ENCODE measurements around the gene TRIM66. TPM values are rescaled to one million over a fixed set of nuclear protein-coding genes. Genes with fewer than 3 reads are reported as not detected.

Gene TRIM66
- total RNA-seq, 1 experiment from 2014 or later: 2.1 TPM

GRCh38 chr11:8714622-8715225, 32.3 kb upstream of the TRIM66 start:
- H3K56ac ChIP-seq (ENCODE audit: insufficient read length, low read depth, low read length): no peak overlapping the region
- no peak overlapping the region for H3K23ac ChIP-seq (ENCODE audit: insufficient read length, low read depth, low read length)
- H3K23me2 ChIP-seq (ENCODE audit: insufficient read length, low read depth, low read length, poor library complexity, severe bottlenecking): no peaks in the 10 kb centered on the region
- Mint-ChIP-seq H3K27ac (peak overlapping the region in 1 of 3 experiments; percentile 83; a peak in 4 of 7 replicates), H3K4me3 (no peak overlapping the region), H3K36me3 (ENCODE audit: insufficient read depth in 1 of 3, low read depth in 3 of 3) (peaks cover 0 to 14% (median 10%) of the 10 kb centered on the region in 3 experiments; a peak in 6 of 7 replicates), H3K9me3 (no peaks in the 10 kb centered on the region; a peak in 1 of 5 replicates), H3K4me1 (peaks cover 26% of the 10 kb centered on the region in 2 experiments), H3K27me3 (ENCODE audit: low read depth) (no peaks in the 10 kb centered on the region; the same call in 1 of the 2 replicates)
- no peak overlapping the region for H2BK12ac ChIP-seq (ENCODE audit: insufficient read length, low read depth, low read length)
- H3K14ac ChIP-seq (ENCODE audit: insufficient read depth, low read length): no peak overlapping the region
- no peaks in the 10 kb centered on the region for H4K20me1 ChIP-seq (ENCODE audit: control insufficient read depth, insufficient read depth, insufficient read length)
- H2BK15ac ChIP-seq (ENCODE audit: low read depth, low read length): no peak overlapping the region
- no peaks in the 10 kb centered on the region for H3K4me1 ChIP-seq (ENCODE audit: insufficient read depth, low read length)
- no peaks in the 10 kb centered on the region for H3K79me1 ChIP-seq (ENCODE audit: insufficient read depth, low read depth, low read length, poor library complexity, severe bottlenecking)
- no peak overlapping the region for H2BK120ac ChIP-seq (ENCODE audit: low read depth, low read length, poor library complexity, severe bottlenecking)
- H2BK5ac ChIP-seq (ENCODE audit: insufficient read length, low read length): no peak overlapping the region
- no peak overlapping the region for H3T11ph ChIP-seq (ENCODE audit: low read length)
- no peaks in the 10 kb centered on the region for H3K27me3 ChIP-seq (ENCODE audit: insufficient read depth, low read length)
- no peak overlapping the region for H2AK5ac ChIP-seq (ENCODE audit: insufficient read length, low read length)
- H3K79me2 ChIP-seq (ENCODE audit: insufficient read depth, low read length): no peaks in the 10 kb centered on the region
- DNase-seq: no peak
- no peak overlapping the region for H3K18ac ChIP-seq (ENCODE audit: insufficient read length, low read depth, low read length)
- H3K9me3 ChIP-seq (ENCODE audit: control insufficient read depth, low read depth, low read length): no peaks in the 10 kb centered on the region
- H4K5ac ChIP-seq (ENCODE audit: insufficient read length, low read depth, low read length): no peak overlapping the region
- TF ChIP-seq, protein P1, sequence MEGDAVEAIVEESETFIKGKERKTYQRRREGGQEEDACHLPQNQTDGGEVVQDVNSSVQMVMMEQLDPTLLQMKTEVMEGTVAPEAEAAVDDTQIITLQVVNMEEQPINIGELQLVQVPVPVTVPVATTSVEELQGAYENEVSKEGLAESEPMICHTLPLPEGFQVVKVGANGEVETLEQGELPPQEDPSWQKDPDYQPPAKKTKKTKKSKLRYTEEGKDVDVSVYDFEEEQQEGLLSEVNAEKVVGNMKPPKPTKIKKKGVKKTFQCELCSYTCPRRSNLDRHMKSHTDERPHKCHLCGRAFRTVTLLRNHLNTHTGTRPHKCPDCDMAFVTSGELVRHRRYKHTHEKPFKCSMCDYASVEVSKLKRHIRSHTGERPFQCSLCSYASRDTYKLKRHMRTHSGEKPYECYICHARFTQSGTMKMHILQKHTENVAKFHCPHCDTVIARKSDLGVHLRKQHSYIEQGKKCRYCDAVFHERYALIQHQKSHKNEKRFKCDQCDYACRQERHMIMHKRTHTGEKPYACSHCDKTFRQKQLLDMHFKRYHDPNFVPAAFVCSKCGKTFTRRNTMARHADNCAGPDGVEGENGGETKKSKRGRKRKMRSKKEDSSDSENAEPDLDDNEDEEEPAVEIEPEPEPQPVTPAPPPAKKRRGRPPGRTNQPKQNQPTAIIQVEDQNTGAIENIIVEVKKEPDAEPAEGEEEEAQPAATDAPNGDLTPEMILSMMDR (conservative IDR thresholded peaks at IDR 0.05): no peak
- no peak overlapping the region for H3K4ac ChIP-seq (ENCODE audit: low read depth, low read length)
- WGBS (ENCODE audit: extremely low coverage, insufficient read length, low lambda C conversion rate): no CpG with 5 or more reads among the region's 4 CpGs
- no peak overlapping the region for H3K4me2 ChIP-seq (ENCODE audit: insufficient read depth, insufficient read length, low read length)
- no peak overlapping the region for H3K9ac ChIP-seq (ENCODE audit: extremely low read depth, insufficient read length, low read length)
- H4K91ac ChIP-seq (ENCODE audit: insufficient read length, low read depth, low read length): no peak overlapping the region
- H2AFZ ChIP-seq (ENCODE audit: low read length): no peak overlapping the region
- no peak overlapping the region for H2BK20ac ChIP-seq (ENCODE audit: low read depth, low read length, poor library complexity, severe bottlenecking)
- no peak overlapping the region for H3K27ac ChIP-seq (ENCODE audit: insufficient read length, low read depth, low read length)
- H4K8ac ChIP-seq (replicated peaks; ENCODE audit: insufficient read length, low read depth, low read length): no peak overlapping the region
